ENCODE data around the gene SNAP25. TPM values are rescaled to one million over a fixed set of nuclear protein-coding genes. Genes with fewer than 3 reads are reported as not detected.

The SNAP25 gene
- total and polyA plus RNA-seq, 7 donors: 0.46 to 19.3 (median 6.8) TPM

- Histone ChIP-seq H3K27ac (no peak overlapping the region), H3K9me3 (no peaks in the 10 kb centered on the region), H3K27me3 (peaks cover 0 to 3% (median under 1%) of the 10 kb centered on the region in 3 donors), H3K4me1 (no peaks in the 10 kb centered on the region), H3K36me3 (no peaks in the 10 kb centered on the region), H3K4me3 (no peak overlapping the region)
- no peak for DNase-seq
- no peak for TF ChIP-seq EP300 (IDR thresholded peaks at IDR 0.05)
- no peak for TF ChIP-seq CTCF (IDR thresholded peaks at IDR 0.05)
- TF ChIP-seq POLR2AphosphoS5 (IDR thresholded peaks at IDR 0.05): no peak
- TF ChIP-seq POLR2A (IDR thresholded peaks at IDR 0.05): no peak
- intact Hi-C loops (cut with DNase I): no loop called here
- 42 to 62% methylated on average over 1 of the region's 1 CpG for WGBS, 2 donors
Measured at GRCh38 chr20:10209091-10209490, 9.5 kb upstream of the SNAP25 start.

DNA sequence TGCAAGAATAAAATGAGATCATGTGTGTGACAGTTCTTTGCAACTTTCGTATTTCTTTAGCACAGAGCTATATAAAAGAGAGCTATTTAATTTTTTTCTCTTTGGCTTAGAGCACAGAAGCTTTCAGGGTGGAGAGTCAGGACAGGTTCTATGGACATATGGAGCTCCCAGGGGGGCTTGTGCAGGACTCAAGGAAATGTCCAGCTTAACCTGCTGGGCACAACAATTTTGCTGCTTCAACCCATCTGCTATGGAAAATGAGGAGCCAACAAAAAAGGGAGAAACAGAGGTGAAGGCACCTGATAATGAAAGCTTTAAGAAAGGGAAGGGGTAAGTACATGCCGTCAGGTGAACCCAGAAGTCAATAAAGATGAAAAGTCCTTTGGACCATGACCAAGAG is 5.1 kb upstream of the SNAP25 start:
- WGBS, 2 donors: 73 to 74% methylated on average over 2 of the region's 2 CpGs
- H3K27me3 ChIP-seq: peaks cover 10 to 31% (median 28%) of the 10 kb centered on the region in 3 donors
- intact Hi-C loops (cut with DNase I): no loop called here
- no peak overlapping the region for H3K4me3 ChIP-seq
- no peak overlapping the region for H3K27ac ChIP-seq
- no peaks in the 10 kb centered on the region for H3K36me3 ChIP-seq
- peaks cover 0 to 12% (median 10%) of the 10 kb centered on the region in 4 donors for H3K4me1 ChIP-seq
- TF ChIP-seq CTCF (IDR thresholded peaks at IDR 0.05) (no peak), POLR2AphosphoS5 (IDR thresholded peaks at IDR 0.05) (no peak), EP300 (IDR thresholded peaks at IDR 0.05) (no peak), POLR2A (IDR thresholded peaks at IDR 0.05) (no peak)
- H3K9me3 ChIP-seq: no peaks in the 10 kb centered on the region
- DNase-seq: no peak

DNA sequence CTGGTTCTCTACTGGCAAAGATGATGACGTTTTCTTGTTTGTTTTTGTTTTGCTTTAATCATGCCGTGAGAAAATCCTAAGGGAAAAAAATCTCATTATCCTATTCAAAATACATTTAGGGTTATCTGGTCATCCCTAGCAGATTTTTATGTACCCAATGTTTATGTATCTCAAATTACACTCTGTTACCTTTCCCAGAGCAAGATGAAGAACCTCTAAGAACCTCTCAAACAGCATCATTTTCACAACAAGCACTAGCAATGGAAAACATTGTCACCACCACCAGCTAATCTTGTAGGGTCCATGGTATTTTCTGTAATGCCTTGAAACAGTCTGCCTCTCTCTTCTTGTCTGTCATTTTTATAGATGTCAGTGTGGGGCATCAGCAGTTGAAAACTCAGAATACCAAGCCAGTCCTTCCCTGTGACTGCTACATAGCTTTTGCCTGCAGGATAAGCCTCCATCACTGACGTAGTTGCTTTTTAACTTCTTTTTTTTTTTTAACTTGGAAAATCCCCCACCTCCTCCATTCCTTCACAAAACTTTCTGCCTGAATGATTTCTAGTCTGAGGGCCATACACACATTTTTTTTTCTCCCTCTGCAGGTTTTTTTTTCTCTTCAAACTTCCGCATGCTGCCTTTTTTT is 2.4 kb upstream of the SNAP25 start:
- no peak for DNase-seq
- Histone ChIP-seq H3K4me1 (peaks cover 0 to 21% (median 17%) of the 10 kb centered on the region in 4 donors), H3K4me3 (no peak overlapping the region), H3K27ac (no peak overlapping the region), H3K27me3 (peaks cover 15 to 42% (median 39%) of the 10 kb centered on the region in 3 donors), H3K36me3 (no peaks in the 10 kb centered on the region), H3K9me3 (no peaks in the 10 kb centered on the region)
- 23 to 44% methylated on average over 4 of the region's 4 CpGs for WGBS, 2 donors
- intact Hi-C loops (cut with DNase I): no loop called here
- no peak for TF ChIP-seq POLR2AphosphoS5 (IDR thresholded peaks at IDR 0.05)
- no peak for TF ChIP-seq POLR2A (IDR thresholded peaks at IDR 0.05)
- TF ChIP-seq CTCF (IDR thresholded peaks at IDR 0.05): no peak

- TF ChIP-seq EP300 (IDR thresholded peaks at IDR 0.05) (peak in 1 of 4 donors; percentile 45), POLR2A (IDR thresholded peaks at IDR 0.05) (no peak), CTCF (IDR thresholded peaks at IDR 0.05) (no peak), POLR2AphosphoS5 (IDR thresholded peaks at IDR 0.05) (peak in 3 of 4 donors; percentile 29 to 44 (median 32))
- intact Hi-C loops (cut with DNase I): no loop called here
Measured at GRCh38 chr20:10217721-10218410, 764 bp upstream of the SNAP25 start.

More at GRCh38 chr20:10217721-10218410, 764 bp upstream of the SNAP25 start:
- DNase-seq: peak; percentile 69
- Histone ChIP-seq H3K9me3 (no peaks in the 10 kb centered on the region), H3K4me1 (peaks cover 0 to 21% (median 17%) of the 10 kb centered on the region in 4 donors), H3K4me3 (peak overlapping the region in 2 of 4 donors; percentile 10 to 16), H3K36me3 (no peaks in the 10 kb centered on the region), H3K27ac (peak overlapping the region; percentile 19 to 55 (median 34)), H3K27me3 (peaks cover 15 to 52% (median 39%) of the 10 kb centered on the region in 3 donors)
- 3 to 13% methylated on average over 40 of the region's 40 CpGs for WGBS, 2 donors

All from sigmoid colon (tissue), 7 donors.